GM12878 (cell line): ENCODE measurements around the gene MANF. TPM values are rescaled to one million over a fixed set of nuclear protein-coding genes. Genes with fewer than 3 reads are reported as not detected.

ENCODE experiments used
- ATAC-seq: fragments of 200-7000 bp; cut with Tn5 transposase; 3 replicates; pipeline ENCODE4 v1.9.1; 2020; ENCODE audit warnings: mild to moderate bottlenecking, moderate library complexity
- BruUV-seq: library from RNA; stranded (reverse); fragments of 400-500 nt; replicated peaks from 2 replicates; lab custom pipeline; 2021; lab: Mats Ljungman, UMichigan
- CTCF ChIA-PET: fragments of 300-600 bp; sonication (Branson Sonifier 250); formaldehyde crosslinking; extraction: SDS; loops from one replicate; lab custom pipeline; 2021; ENCODE audit warnings: inconsistent platforms; lab: Yijun Ruan, JAX
- POLR2A ChIA-PET: fragments of 350-600 bp; formaldehyde crosslinking; extraction: SDS; loops from one replicate; lab custom pipeline; 2021; ENCODE audit warnings: inconsistent platforms; lab: Charles Lee
- RAD21 ChIA-PET: fragments of 300-600 bp; sonication (Branson Sonifier 250); formaldehyde crosslinking; loops from one replicate; lab custom pipeline; 2023; ENCODE audit warnings: antibody characterized with exemption; ENCODE audit not compliant: unreplicated experiment; lab: Charles Lee
- SMC1A ChIA-PET: fragments of 300-600 bp; sonication (Branson Sonifier 250); formaldehyde crosslinking; loops from one replicate; lab custom pipeline; 2023; ENCODE audit not compliant: unreplicated experiment, uncharacterized antibody; lab: Charles Lee
- DNase-seq: peaks from one replicate; pipeline ENCODE4 v3.0.0-alpha.2; 2011; ENCODE audit warnings: low read depth, low spot score
- FAIRE-seq: peaks from 3 replicates; lab custom pipeline; 2011; peaks lifted over from hg19 to GRCh38; lab: Jason Lieb, UNC
- H2AFZ ChIP-seq: 2 replicates; pipeline ENCODE4 v1.6.0; 2011; ENCODE audit warnings: low read depth, low read length, control low read depth; ENCODE audit not compliant: control insufficient read depth
- H3K27ac ChIP-seq: 2 replicates; pipeline ENCODE4 v1.5.1; 2011; ENCODE audit warnings: control low read depth; ENCODE audit not compliant: control insufficient read depth, insufficient read depth
- H3K27me3 ChIP-seq, 2 experiments: replicated peaks in 1 of 2; 2 replicates each; pipeline versions ENCODE4 v1.6.0 to v1.6.1; 2011; ENCODE audit warnings: low read length in 1 of 2; ENCODE audit not compliant: control insufficient read depth in 2 of 2, insufficient read depth in 2 of 2
- H3K36me3 ChIP-seq, 2 experiments: 2 replicates each; pipeline ENCODE4 v1.5.1; 2011; ENCODE audit warnings: low read length in 1 of 2; ENCODE audit not compliant: control insufficient read depth in 2 of 2, insufficient read depth in 2 of 2
- H3K4me1 ChIP-seq: 2 replicates; pipeline ENCODE4 v1.6.1; 2011; ENCODE audit warnings: mild to moderate bottlenecking, low read length, moderate library complexity, mixed read lengths; ENCODE audit not compliant: control insufficient read depth, insufficient read depth
- H3K4me2 ChIP-seq: 2 replicates; pipeline ENCODE4 v1.6.0; 2011; ENCODE audit warnings: control low read depth; ENCODE audit not compliant: control insufficient read depth, insufficient read depth
- H3K4me3 ChIP-seq: fragments of 200-600 bp; sonication (generic); 2 replicates; pipeline ENCODE4 v1.5.1; 2016
- H3K79me2 ChIP-seq: 2 replicates; pipeline ENCODE4 v1.6.0; 2011; ENCODE audit warnings: low read length; ENCODE audit not compliant: control insufficient read depth, insufficient read depth
- H3K9ac ChIP-seq: 2 replicates; pipeline ENCODE4 v1.8.0; 2011; ENCODE audit warnings: low read length, control low read depth, mixed read lengths; ENCODE audit not compliant: control insufficient read depth, insufficient read depth
- H3K9me3 ChIP-seq: replicated peaks from 3 replicates; pipeline ENCODE4 v1.5.1; 2011; ENCODE audit warnings: mild to moderate bottlenecking, low read length; ENCODE audit not compliant: control insufficient read depth, insufficient read depth
- H4K20me1 ChIP-seq: 2 replicates; pipeline ENCODE4 v1.6.0; 2011; ENCODE audit not compliant: control insufficient read depth, insufficient read depth
- ATF7 ChIP-seq: fragments of 450-650 bp; IDR thresholded peaks from 2 replicates; pipeline ENCODE4 v1.6.1; 2016; ENCODE audit warnings: low read depth, mild to moderate bottlenecking
- DPF2 ChIP-seq: fragments of 450-650 bp; IDR thresholded peaks from 2 replicates; pipeline ENCODE4 v1.6.1; 2017; ENCODE audit warnings: mild to moderate bottlenecking
- MEF2B ChIP-seq: fragments of 450-650 bp; IDR thresholded peaks from 2 replicates; pipeline ENCODE4 v1.6.1; 2018; ENCODE audit warnings: mild to moderate bottlenecking, moderate library complexity; ENCODE audit not compliant: partially characterized antibody, poor library complexity, severe bottlenecking
- MYB ChIP-seq: fragments of 150-350 bp; IDR thresholded peaks from 2 replicates; pipeline ENCODE4 v1.6.1; 2014; ENCODE audit warnings: mild to moderate bottlenecking, low read depth, low read length, borderline replicate concordance
- MYC ChIP-seq: IDR thresholded peaks from 2 replicates; pipeline ENCODE4 v1.6.1; 2011; ENCODE audit warnings: mild to moderate bottlenecking, low read length, moderate library complexity, inconsistent platforms; ENCODE audit not compliant: insufficient read depth, insufficient replicate concordance, insufficient read length, severe bottlenecking
- NBN ChIP-seq: fragments of 450-650 bp; IDR thresholded peaks from 2 replicates; pipeline ENCODE4 v1.6.1; 2016
- SIN3A ChIP-seq: IDR thresholded peaks from 2 replicates; pipeline ENCODE4 v1.6.1; 2012; ENCODE audit warnings: low read depth, low read length, improper control_type of control experiment
- WGBS: methylation state at CpG from one replicate; pipeline ENCODE4 v1.1.6; 2016; ENCODE audit warnings: low lambda C conversion rate; ENCODE audit not compliant: insufficient replicate concordance, insufficient coverage; ENCODE audit errors: missing lambda C conversion rate; 5-methylcytosine and 5-hydroxymethylcytosine counted together
- in situ Hi-C: fragments of 300-500 bp; cut with MboI; formaldehyde crosslinking; loops from 9 replicates; pipeline ENCODE4 v1.14.3; 2018; ENCODE audit warnings: mixed read lengths
- intact Hi-C: fragments of 100-400 bp; cut with micrococcal nuclease; formaldehyde crosslinking; loops from one replicate; pipeline ENCODE4 v1.14.2; 2022; ENCODE audit not compliant: unreplicated experiment
- polyA plus RNA-seq, 11 experiments: library from polyadenylated mRNA; depleted of rRNA in 4 of 11; unstranded in 6 of 11; stranded (reverse) in 5 of 11; fragments of >200 nt; fragmentation: Nextera tagmentation in 4 of 11; fragmentation: Illumina TruSeq in 1 of 11; extraction: Ambion mirVana in 4 of 11; extraction: Trizol in 1 of 11; gene quantifications; 1 replicate in 1 of 11; 2 replicates in 10 of 11; pipeline versions ENCODE4 v1.2.1 to v1.2.3, GENCODE V29; 2011 to 2016; ENCODE audit warnings: inconsistent platforms in 2 of 11, missing spikeins in 2 of 11, low read depth in 1 of 11
- total RNA-seq, 4 experiments: library from RNA; depleted of rRNA in 3 of 4; stranded (reverse); fragments of >200 nt in 3 of 4; fragmentation: Illumina TruSeq in 1 of 4; extraction: Trizol in 1 of 4; gene quantifications; 2 replicates each; pipeline versions ENCODE4 v1.2.1 to v1.2.3, GENCODE V29; 2013 to 2021
- TF ChIP-seq, protein P1 (sequence below): fragments of 450-650 bp; IDR thresholded peaks from 2 replicates; pipeline ENCODE4 v1.6.1; 2016; ENCODE audit warnings: mild to moderate bottlenecking
- TF ChIP-seq, protein P2 (sequence below): fragments of 150-350 bp; IDR thresholded peaks from 2 replicates; pipeline ENCODE4 v1.6.1; 2016; ENCODE audit warnings: low read depth, low read length
- TF ChIP-seq, protein P3 (sequence below): IDR thresholded peaks from 2 replicates; pipeline ENCODE4 v1.6.1; 2011; ENCODE audit warnings: borderline replicate concordance, low read depth, mild to moderate bottlenecking, moderate library complexity, low read length; ENCODE audit not compliant: insufficient read depth, poor library complexity, severe bottlenecking
- TF ChIP-seq, protein P4 (sequence below): fragments of 450-650 bp; IDR thresholded peaks from 2 replicates; pipeline ENCODE4 v1.6.1; 2017; ENCODE audit warnings: mild to moderate bottlenecking, moderate library complexity

The MANF gene
- total and polyA plus RNA-seq, 10 of the 15 experiments (the other 5 are each of a cell fraction or from before 2014, with no cell fraction given), result 22.0 to 120 (median 82.9) TPM

DNA sequence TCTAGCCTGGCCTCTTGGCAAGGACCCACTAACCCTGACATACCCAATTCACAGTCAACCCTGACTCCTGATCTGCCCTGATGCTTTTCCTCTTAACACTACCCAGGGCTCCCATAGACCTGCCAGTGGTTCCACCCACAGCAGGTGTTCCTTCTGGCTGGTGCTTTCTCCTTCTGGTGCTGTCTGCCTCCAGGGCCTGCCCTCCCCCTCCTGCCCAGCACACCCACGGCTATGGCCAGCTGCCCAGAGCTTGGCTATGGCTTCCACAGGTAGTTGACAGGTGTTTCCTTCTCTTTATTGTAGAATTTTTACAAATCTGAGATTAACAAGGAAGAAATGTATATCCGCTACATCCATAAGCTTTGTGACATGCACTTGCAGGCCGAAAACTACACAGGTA, 46.5 kb upstream of the MANF start (continued):
- no peak for TF ChIP-seq NBN
- TF ChIP-seq, protein P1, sequence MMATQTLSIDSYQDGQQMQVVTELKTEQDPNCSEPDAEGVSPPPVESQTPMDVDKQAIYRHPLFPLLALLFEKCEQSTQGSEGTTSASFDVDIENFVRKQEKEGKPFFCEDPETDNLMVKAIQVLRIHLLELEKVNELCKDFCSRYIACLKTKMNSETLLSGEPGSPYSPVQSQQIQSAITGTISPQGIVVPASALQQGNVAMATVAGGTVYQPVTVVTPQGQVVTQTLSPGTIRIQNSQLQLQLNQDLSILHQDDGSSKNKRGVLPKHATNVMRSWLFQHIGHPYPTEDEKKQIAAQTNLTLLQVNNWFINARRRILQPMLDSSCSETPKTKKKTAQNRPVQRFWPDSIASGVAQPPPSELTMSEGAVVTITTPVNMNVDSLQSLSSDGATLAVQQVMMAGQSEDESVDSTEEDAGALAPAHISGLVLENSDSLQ, result no peak
- TF ChIP-seq, protein P2, sequence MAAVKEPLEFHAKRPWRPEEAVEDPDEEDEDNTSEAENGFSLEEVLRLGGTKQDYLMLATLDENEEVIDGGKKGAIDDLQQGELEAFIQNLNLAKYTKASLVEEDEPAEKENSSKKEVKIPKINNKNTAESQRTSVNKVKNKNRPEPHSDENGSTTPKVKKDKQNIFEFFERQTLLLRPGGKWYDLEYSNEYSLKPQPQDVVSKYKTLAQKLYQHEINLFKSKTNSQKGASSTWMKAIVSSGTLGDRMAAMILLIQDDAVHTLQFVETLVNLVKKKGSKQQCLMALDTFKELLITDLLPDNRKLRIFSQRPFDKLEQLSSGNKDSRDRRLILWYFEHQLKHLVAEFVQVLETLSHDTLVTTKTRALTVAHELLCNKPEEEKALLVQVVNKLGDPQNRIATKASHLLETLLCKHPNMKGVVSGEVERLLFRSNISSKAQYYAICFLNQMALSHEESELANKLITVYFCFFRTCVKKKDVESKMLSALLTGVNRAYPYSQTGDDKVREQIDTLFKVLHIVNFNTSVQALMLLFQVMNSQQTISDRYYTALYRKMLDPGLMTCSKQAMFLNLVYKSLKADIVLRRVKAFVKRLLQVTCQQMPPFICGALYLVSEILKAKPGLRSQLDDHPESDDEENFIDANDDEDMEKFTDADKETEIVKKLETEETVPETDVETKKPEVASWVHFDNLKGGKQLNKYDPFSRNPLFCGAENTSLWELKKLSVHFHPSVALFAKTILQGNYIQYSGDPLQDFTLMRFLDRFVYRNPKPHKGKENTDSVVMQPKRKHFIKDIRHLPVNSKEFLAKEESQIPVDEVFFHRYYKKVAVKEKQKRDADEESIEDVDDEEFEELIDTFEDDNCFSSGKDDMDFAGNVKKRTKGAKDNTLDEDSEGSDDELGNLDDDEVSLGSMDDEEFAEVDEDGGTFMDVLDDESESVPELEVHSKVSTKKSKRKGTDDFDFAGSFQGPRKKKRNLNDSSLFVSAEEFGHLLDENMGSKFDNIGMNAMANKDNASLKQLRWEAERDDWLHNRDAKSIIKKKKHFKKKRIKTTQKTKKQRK, result no peak
- TF ChIP-seq, all 136 proteins: peak for 0

DNA sequence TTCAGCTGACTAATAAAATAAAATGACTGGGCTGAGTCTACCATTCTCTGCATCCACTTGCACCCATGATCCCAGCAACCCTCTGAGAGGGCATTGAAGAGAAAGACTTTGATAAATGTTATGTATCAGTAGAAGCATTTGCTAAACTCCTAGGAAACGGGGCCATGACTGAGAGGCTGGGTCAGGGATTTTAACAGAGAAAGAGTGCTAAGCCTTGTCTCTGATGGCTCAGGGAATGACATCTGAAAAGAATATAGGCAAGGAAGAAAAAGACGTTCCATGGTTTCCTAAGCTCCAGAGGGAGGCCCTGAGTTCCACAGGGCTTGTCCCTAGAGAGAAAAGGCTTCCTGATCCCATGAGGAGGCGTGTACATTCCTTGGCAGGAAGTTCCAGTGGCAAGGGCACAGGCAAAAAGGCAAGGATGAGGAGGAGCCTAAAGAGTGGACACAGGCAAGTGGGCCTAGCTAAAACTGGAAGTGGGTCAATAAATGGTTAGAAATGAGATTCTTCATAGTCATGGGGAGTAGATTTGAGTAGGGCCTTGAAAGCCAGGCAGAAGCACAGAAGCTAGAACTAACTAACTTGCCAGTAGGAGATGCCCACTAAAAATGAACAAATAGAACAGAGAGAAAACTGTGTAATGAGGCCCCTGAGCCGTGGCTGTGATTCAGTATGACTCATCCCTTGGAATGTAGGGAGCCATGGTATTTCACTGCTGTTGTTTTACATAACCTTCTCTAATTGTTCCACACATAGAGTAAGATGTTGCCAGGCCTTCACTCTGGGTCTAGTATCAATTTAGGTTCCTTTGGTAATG, 44.9 kb upstream of the MANF start:
- ChIA-PET RAD21 (no interaction called here), SMC1A (no interaction called here), CTCF (no interaction called here), POLR2A (no interaction called here)
- in situ Hi-C loops, result no loop called here
- H3K4me1 ChIP-seq, result no peaks in the 10 kb centered on the region
- FAIRE-seq (no peak), DNase-seq (no peak), ATAC-seq (no peak)
- H3K79me2 ChIP-seq, result no peaks in the 10 kb centered on the region
- H3K36me3 ChIP-seq, result no peaks in the 10 kb centered on the region
- no peaks in the 10 kb centered on the region for H3K9me3 ChIP-seq
- intact Hi-C loops, result no loop called here
- no peaks in the 10 kb centered on the region; a peak in 1 of 4 replicates for H3K27me3 ChIP-seq
- BruUV-seq, result no TSS peak
- H3K27ac ChIP-seq, result no peak overlapping the region
- no peak overlapping the region for H3K4me2 ChIP-seq
- H3K9ac ChIP-seq, result no peak overlapping the region
- no peak overlapping the region for H2AFZ ChIP-seq
- WGBS, result 6% methylated on average over 4 of the region's 4 CpGs
- no peak overlapping the region for H3K4me3 ChIP-seq
- no peaks in the 10 kb centered on the region for H4K20me1 ChIP-seq
- no peak for TF ChIP-seq SIN3A
- no peak for TF ChIP-seq ATF7
- no peak for TF ChIP-seq MYC
- TF ChIP-seq MEF2B, result no peak
- TF ChIP-seq, protein P3, sequence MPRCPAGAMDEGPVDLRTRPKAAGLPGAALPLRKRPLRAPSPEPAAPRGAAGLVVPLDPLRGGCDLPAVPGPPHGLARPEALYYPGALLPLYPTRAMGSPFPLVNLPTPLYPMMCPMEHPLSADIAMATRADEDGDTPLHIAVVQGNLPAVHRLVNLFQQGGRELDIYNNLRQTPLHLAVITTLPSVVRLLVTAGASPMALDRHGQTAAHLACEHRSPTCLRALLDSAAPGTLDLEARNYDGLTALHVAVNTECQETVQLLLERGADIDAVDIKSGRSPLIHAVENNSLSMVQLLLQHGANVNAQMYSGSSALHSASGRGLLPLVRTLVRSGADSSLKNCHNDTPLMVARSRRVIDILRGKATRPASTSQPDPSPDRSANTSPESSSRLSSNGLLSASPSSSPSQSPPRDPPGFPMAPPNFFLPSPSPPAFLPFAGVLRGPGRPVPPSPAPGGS, result no peak
- TF ChIP-seq MYB, result no peak
- no peak for TF ChIP-seq DPF2
- TF ChIP-seq, protein P4, sequence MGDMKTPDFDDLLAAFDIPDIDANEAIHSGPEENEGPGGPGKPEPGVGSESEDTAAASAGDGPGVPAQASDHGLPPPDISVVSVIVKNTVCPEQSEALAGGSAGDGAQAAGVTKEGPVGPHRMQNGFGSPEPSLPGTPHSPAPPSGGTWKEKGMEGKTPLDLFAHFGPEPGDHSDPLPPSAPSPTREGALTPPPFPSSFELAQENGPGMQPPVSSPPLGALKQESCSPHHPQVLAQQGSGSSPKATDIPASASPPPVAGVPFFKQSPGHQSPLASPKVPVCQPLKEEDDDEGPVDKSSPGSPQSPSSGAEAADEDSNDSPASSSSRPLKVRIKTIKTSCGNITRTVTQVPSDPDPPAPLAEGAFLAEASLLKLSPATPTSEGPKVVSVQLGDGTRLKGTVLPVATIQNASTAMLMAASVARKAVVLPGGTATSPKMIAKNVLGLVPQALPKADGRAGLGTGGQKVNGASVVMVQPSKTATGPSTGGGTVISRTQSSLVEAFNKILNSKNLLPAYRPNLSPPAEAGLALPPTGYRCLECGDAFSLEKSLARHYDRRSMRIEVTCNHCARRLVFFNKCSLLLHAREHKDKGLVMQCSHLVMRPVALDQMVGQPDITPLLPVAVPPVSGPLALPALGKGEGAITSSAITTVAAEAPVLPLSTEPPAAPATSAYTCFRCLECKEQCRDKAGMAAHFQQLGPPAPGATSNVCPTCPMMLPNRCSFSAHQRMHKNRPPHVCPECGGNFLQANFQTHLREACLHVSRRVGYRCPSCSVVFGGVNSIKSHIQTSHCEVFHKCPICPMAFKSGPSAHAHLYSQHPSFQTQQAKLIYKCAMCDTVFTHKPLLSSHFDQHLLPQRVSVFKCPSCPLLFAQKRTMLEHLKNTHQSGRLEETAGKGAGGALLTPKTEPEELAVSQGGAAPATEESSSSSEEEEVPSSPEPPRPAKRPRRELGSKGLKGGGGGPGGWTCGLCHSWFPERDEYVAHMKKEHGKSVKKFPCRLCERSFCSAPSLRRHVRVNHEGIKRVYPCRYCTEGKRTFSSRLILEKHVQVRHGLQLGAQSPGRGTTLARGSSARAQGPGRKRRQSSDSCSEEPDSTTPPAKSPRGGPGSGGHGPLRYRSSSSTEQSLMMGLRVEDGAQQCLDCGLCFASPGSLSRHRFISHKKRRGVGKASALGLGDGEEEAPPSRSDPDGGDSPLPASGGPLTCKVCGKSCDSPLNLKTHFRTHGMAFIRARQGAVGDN, result no peak
